ENCODE data around the gene CRTC1.

The CRTC1 gene

GRCh38 chr19:18768997-18769891 lies 85.8 kb downstream of the CRTC1 start:
- Histone ChIP-seq H3K4me3 (no peak overlapping the region), H3K27ac (no peak overlapping the region)
- DNase-seq (ENCODE audit: low spot score), result no peak
- TF ChIP-seq CTCF (IDR thresholded peaks at IDR 0.05), result no peak

GRCh38 chr19:18769989-18770528 lies 86.6 kb downstream of the CRTC1 start:
- no peak for DNase-seq (ENCODE audit: low spot score)

GRCh38 chr19:18770663-18771327 lies 87.3 kb downstream of the CRTC1 start:
- no peak overlapping the region for H3K27ac ChIP-seq
- no peak for TF ChIP-seq CTCF (IDR thresholded peaks at IDR 0.05)
- no peak for DNase-seq (ENCODE audit: low spot score)

More at GRCh38 chr19:18769989-18770528, 86.6 kb downstream of the CRTC1 start:
- H3K4me3 ChIP-seq, result no peak overlapping the region
- no peak overlapping the region for H3K27ac ChIP-seq
- no peak for TF ChIP-seq CTCF (IDR thresholded peaks at IDR 0.05)

GRCh38 chr19:18771328-18772242 lies 88.1 kb downstream of the CRTC1 start:
- TF ChIP-seq CTCF (IDR thresholded peaks at IDR 0.05), result no peak
- no peak overlapping the region for H3K27ac ChIP-seq
- DNase-seq (ENCODE audit: low spot score), result no peak
- no peak overlapping the region for H3K4me3 ChIP-seq

More at GRCh38 chr19:18770663-18771327, 87.3 kb downstream of the CRTC1 start:
- H3K4me3 ChIP-seq, result no peak overlapping the region

GRCh38 chr19:18772620-18773587 lies 89.4 kb downstream of the CRTC1 start:
- TF ChIP-seq CTCF (IDR thresholded peaks at IDR 0.05), result no peak
- no peak overlapping the region for H3K27ac ChIP-seq
- no peak for DNase-seq (ENCODE audit: low spot score)

More at GRCh38 chr19:18772620-18773587, 89.4 kb downstream of the CRTC1 start:
- no peak overlapping the region for H3K4me3 ChIP-seq

Measured in coronary artery (tissue), 2 donors.